ENCODE results near the gene ACAT1.
"Not testable (repeated sequence)": the region's sequence is repeated elsewhere in the genome, so short reads cannot be mapped to it uniquely, and the experiment has no call there.

The ACAT1 gene

GRCh38 chr11:108144615-108145014 is 23.2 kb downstream of the ACAT1 start:
- no peak overlapping the region for H3K4me3 ChIP-seq (ENCODE audit: low read depth, low read length)

GRCh38 chr11:108147150-108147549 is 25.8 kb downstream of the ACAT1 start:
- no peak overlapping the region for H3K4me3 ChIP-seq (ENCODE audit: low read depth, low read length)
- TF ChIP-seq CTCF (IDR thresholded peaks at IDR 0.05; ENCODE audit: borderline replicate concordance, insufficient read depth, low read depth, low read length): no peak

More at GRCh38 chr11:108144615-108145014, 23.2 kb downstream of the ACAT1 start:
- TF ChIP-seq CTCF (IDR thresholded peaks at IDR 0.05; ENCODE audit: borderline replicate concordance, insufficient read depth, low read depth, low read length): no peak

- no peak for TF ChIP-seq CTCF (IDR thresholded peaks at IDR 0.05; ENCODE audit: borderline replicate concordance, insufficient read depth, low read depth, low read length)
- no peak overlapping the region for H3K4me3 ChIP-seq (ENCODE audit: low read depth, low read length)
Measured at GRCh38 chr11:108148556-108148955, 27.2 kb downstream of the ACAT1 start.

- H3K4me3 ChIP-seq (ENCODE audit: low read depth, low read length): no peak overlapping the region
- no peak for TF ChIP-seq CTCF (IDR thresholded peaks at IDR 0.05; ENCODE audit: borderline replicate concordance, insufficient read depth, low read depth, low read length)
Measured at GRCh38 chr11:108154591-108154990, 33.2 kb downstream of the ACAT1 start.

GRCh38 chr11:108160970-108161566 is 39.7 kb downstream of the ACAT1 start:
- TF ChIP-seq CTCF (IDR thresholded peaks at IDR 0.05; ENCODE audit: borderline replicate concordance, insufficient read depth, low read depth, low read length): no peak
- H3K4me3 ChIP-seq (ENCODE audit: low read depth, low read length): no peak overlapping the region

- not testable (repeated sequence) for H3K4me3 ChIP-seq (ENCODE audit: low read depth, low read length)
Measured at GRCh38 chr11:108162878-108163277, 41.5 kb downstream of the ACAT1 start.

- TF ChIP-seq CTCF (IDR thresholded peaks at IDR 0.05; ENCODE audit: borderline replicate concordance, insufficient read depth, low read depth, low read length): no peak
- H3K4me3 ChIP-seq (ENCODE audit: low read depth, low read length): no peak overlapping the region
Measured at GRCh38 chr11:108167624-108168023, 46.3 kb downstream of the ACAT1 start.

GRCh38 chr11:108170184-108170583 is 48.8 kb downstream of the ACAT1 start:
- no peak for TF ChIP-seq CTCF (IDR thresholded peaks at IDR 0.05; ENCODE audit: borderline replicate concordance, insufficient read depth, low read depth, low read length)
- H3K4me3 ChIP-seq (ENCODE audit: low read depth, low read length): no peak overlapping the region

Measured in GM12875 (cell line).